HCT116 (cell line): ENCODE measurements around the gene LIN28A. TPM values are rescaled to one million over a fixed set of nuclear protein-coding genes. Genes with fewer than 3 reads are reported as not detected.
A peak's percentile ranks its signal among the peaks of the same experiment; 100 is the strongest.

Experiments
- ATAC-seq: fragments of 200-7000 bp; cut with Tn5 transposase; 2 replicates; pipeline ENCODE4 v1.9.1; 2020; ENCODE audit warnings: mild to moderate bottlenecking, moderate library complexity
- BruUV-seq: library from RNA; stranded (reverse); fragments of 400-500 nt; replicated peaks from 2 replicates; lab custom pipeline; 2021; lab: Mats Ljungman, UMichigan
- CTCF ChIA-PET: fragments of 300-600 bp; sonication (Branson Sonifier 250); formaldehyde crosslinking; loops from one replicate; lab custom pipeline; 2021; ENCODE audit warnings: antibody characterized with exemption; lab: Charles Lee
- POLR2A ChIA-PET: fragments of 300-600, 350-600 bp; sonication (Branson Sonifier 250); formaldehyde crosslinking; loops from one replicate; lab custom pipeline; 2021; ENCODE audit warnings: antibody characterized with exemption; lab: Charles Lee
- RAD21 ChIA-PET, 2 experiments: fragments of 300-600 bp; sonication (Branson Sonifier 250); formaldehyde crosslinking; loops; one replicate each; lab custom pipeline; 2023; ENCODE audit warnings: low total read pairs in 2 of 2; ENCODE audit not compliant: uncharacterized antibody in 2 of 2, unreplicated experiment in 2 of 2, low non-redundant PET in 1 of 2; lab: Charles Lee
- DNase-seq: peaks from one replicate; pipeline ENCODE4 v3.0.0-alpha.2; 2010; ENCODE audit warnings: low read depth, low spot score
- H2AFZ ChIP-seq: fragments of 200-600 bp; shearing (Covaris generic), sonication (generic); 2 replicates; pipeline ENCODE4 v1.6.1; 2017; ENCODE audit warnings: low read depth, mixed run types, mixed read lengths, antibody characterized with exemption, low read length; ENCODE audit not compliant: poor library complexity, severe bottlenecking
- H3K27ac ChIP-seq: 2 replicates; pipeline ENCODE4 v1.5.1; 2012; ENCODE audit warnings: low read depth, low read length
- H3K27me3 ChIP-seq: fragments of 200-600 bp; sonication (generic); 2 replicates; pipeline ENCODE4 v1.6.1; 2016; ENCODE audit warnings: mixed run types, low read length, mixed read lengths; ENCODE audit not compliant: insufficient read depth
- H3K36me3 ChIP-seq, 2 experiments: fragments of 200-500 bp in 1 of 2; fragments of 200-600 bp in 1 of 2; sonication (Bioruptor generic) in 1 of 2; sonication (generic) in 1 of 2; 2 replicates each; pipeline versions ENCODE4 v1.5.1 to v1.6.1; 2014 to 2016; ENCODE audit warnings: low read length in 2 of 2, inconsistent platforms in 1 of 2, mixed read lengths in 1 of 2, mixed run types in 1 of 2; ENCODE audit not compliant: insufficient read depth in 2 of 2, control insufficient read depth in 1 of 2
- H3K4me1 ChIP-seq, 2 experiments: fragments of 200-600 bp in 1 of 2; sonication (generic) in 1 of 2; 2 replicates each; pipeline versions ENCODE4 v1.5.1 to v1.6.1; 2012 to 2017; ENCODE audit warnings: low read length in 2 of 2, inconsistent platforms in 1 of 2, mild to moderate bottlenecking in 1 of 2, mixed read lengths in 1 of 2, mixed run types in 1 of 2, moderate library complexity in 1 of 2; ENCODE audit not compliant: insufficient read depth in 2 of 2, control insufficient read depth in 1 of 2
- H3K4me2 ChIP-seq: fragments of 200-600 bp; sonication (generic); 2 replicates; pipeline ENCODE4 v1.6.1; 2017; ENCODE audit warnings: mixed run types, low read length, mixed read lengths
- H3K4me3 ChIP-seq, 2 experiments: fragments of 200-600 bp in 1 of 2; sonication (generic) in 1 of 2; replicated peaks in 1 of 2; 2 replicates each; pipeline ENCODE4 v1.5.1; 2011 to 2016; ENCODE audit warnings: low read length in 2 of 2, control low read depth in 1 of 2, low read depth in 1 of 2, mild to moderate bottlenecking in 1 of 2, mixed read lengths in 1 of 2, mixed run types in 1 of 2
- H3K79me2 ChIP-seq: fragments of 200-600 bp; sonication (generic); 2 replicates; pipeline ENCODE4 v1.6.1; 2017; ENCODE audit warnings: mild to moderate bottlenecking, mixed run types, low read length, moderate library complexity, mixed read lengths; ENCODE audit not compliant: insufficient read depth
- H3K9ac ChIP-seq: fragments of 200-600 bp; sonication (generic); 2 replicates; pipeline ENCODE4 v1.6.1; 2016; ENCODE audit warnings: low read length, mixed read lengths
- H3K9me2 ChIP-seq: fragments of 200-600 bp; sonication (generic), shearing (Covaris generic); 2 replicates; pipeline ENCODE4 v1.6.1; 2017; ENCODE audit warnings: mixed run types, mild to moderate bottlenecking, moderate library complexity; ENCODE audit not compliant: insufficient read depth
- H3K9me3 ChIP-seq, 2 experiments: fragments of 200-500 bp in 1 of 2; fragments of 200-600 bp in 1 of 2; sonication (Bioruptor generic) in 1 of 2; sonication (generic) in 1 of 2; 2 replicates each; pipeline ENCODE4 v1.6.1; 2014 to 2017; ENCODE audit warnings: low read length in 2 of 2, mixed read lengths in 2 of 2, inconsistent platforms in 1 of 2, low read depth in 1 of 2, mild to moderate bottlenecking in 1 of 2, mixed run types in 1 of 2, moderate library complexity in 1 of 2; ENCODE audit not compliant: control insufficient read depth in 1 of 2, insufficient read depth in 1 of 2
- H4K20me1 ChIP-seq: fragments of 200-600 bp; sonication (generic), shearing (Covaris generic); 2 replicates; pipeline ENCODE4 v1.6.1; 2017; ENCODE audit warnings: mixed run types, mild to moderate bottlenecking, moderate library complexity; ENCODE audit not compliant: insufficient read depth
- EZH2 ChIP-seq: fragments of 200-600 bp; sonication (generic); IDR thresholded peaks from 2 replicates; pipeline ENCODE4 v1.6.1; 2017; ENCODE audit warnings: antibody characterized with exemption, mixed run types
- POLR2AphosphoS5 ChIP-seq: IDR thresholded peaks from 2 replicates; pipeline ENCODE4 v1.6.1; 2011; ENCODE audit warnings: mild to moderate bottlenecking, low read depth, low read length, moderate library complexity
- TCF7L2 ChIP-seq: IDR thresholded peaks from 2 replicates; pipeline ENCODE4 v1.7.0; 2011; ENCODE audit warnings: borderline replicate concordance, inconsistent platforms; ENCODE audit not compliant: insufficient read depth, insufficient read length; ENCODE audit errors: extremely low read depth
- intact Hi-C: fragments of 100-400 bp; cut with micrococcal nuclease; formaldehyde crosslinking; loops from 2 replicates; pipeline ENCODE4 v1.10.0; 2022
- total RNA-seq: library from RNA; stranded (reverse); gene quantifications from one replicate; pipeline ENCODE4 v1.2.1, GENCODE V29; 2021; ENCODE audit not compliant: unreplicated experiment
- TF ChIP-seq, protein P1 (sequence below): IDR thresholded peaks from 2 replicates; pipeline ENCODE4 v1.6.1; 2012; ENCODE audit warnings: low read depth
- TF ChIP-seq, protein P2 (sequence below), 3 experiments: fragments of 200-600 bp in 1 of 3; sonication (generic) in 1 of 3; IDR thresholded peaks in 2 of 3; conservative IDR thresholded peaks in 1 of 3; 2 replicates each; pipeline ENCODE4 v1.5.1; 2012 to 2017; ENCODE audit warnings: low read depth in 2 of 3, low read length in 2 of 3, antibody characterized with exemption in 1 of 3, borderline replicate concordance in 1 of 3, control low read depth in 1 of 3, mild to moderate bottlenecking in 1 of 3, mixed read lengths in 1 of 3, mixed run types in 1 of 3, moderate library complexity in 1 of 3; ENCODE audit not compliant: insufficient read depth in 1 of 3
- TF ChIP-seq, protein P3 (sequence below): IDR thresholded peaks from 2 replicates; pipeline ENCODE4 v1.6.1; 2011; ENCODE audit warnings: mild to moderate bottlenecking, low read length, moderate library complexity; ENCODE audit not compliant: insufficient replicate concordance; ENCODE audit errors: extremely low read depth

The LIN28A gene
- total RNA-seq, 1 experiment from 2014 or later: 1.4 TPM

DNA sequence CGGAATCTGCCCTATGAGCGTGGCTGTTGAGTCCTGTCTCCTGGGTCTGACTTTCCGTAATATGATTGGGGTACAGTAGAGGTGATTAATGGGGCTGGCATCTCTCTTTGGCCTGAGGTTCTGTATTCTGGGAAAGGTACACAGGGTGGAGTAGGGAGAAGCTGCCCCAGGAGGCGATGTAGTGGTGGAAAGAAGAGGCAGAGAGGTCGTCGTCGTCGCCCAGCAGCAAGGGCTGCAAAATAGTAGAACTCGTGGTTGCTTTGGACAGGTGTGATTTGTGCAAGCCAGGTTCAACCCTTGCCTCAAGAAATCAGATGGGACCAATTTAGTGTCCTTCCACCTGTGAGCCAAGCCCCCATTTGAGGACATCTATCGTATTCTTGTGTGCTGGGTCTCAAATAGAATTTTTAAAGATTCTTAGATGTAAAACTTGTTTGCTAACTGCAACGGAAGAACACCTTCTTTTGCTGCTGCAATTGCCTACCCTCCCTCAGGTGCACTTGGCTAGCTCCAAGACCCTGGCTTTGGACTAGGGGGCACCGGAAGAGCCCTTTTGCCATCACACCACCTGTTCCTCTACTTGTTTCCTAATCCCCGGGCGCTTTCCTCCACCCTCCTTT, 60.4 kb downstream of the LIN28A start:
- Histone ChIP-seq H3K27ac (peak overlapping the region; percentile 100; the same call in 1 of the 2 replicates), H3K9me2 (no peaks in the 10 kb centered on the region), H4K20me1 (peaks cover 20% of the 10 kb centered on the region; the same call in 1 of the 2 replicates), H3K4me2 (peak overlapping the region; percentile 99), H3K36me3 (peaks cover 14 to 36% of the 10 kb centered on the region in 2 experiments), H3K4me3 (peak overlapping the region; percentile 60 to 83; a peak in 3 of 4 replicates), H3K27me3 (no peaks in the 10 kb centered on the region), H2AFZ (no peak overlapping the region), H3K9ac (peak overlapping the region; percentile 99; the same call in 1 of the 2 replicates), H3K4me1 (peaks cover 13 to 39% of the 10 kb centered on the region in 2 experiments), H3K79me2 (peaks cover 22% of the 10 kb centered on the region), H3K9me3 (no peaks in the 10 kb centered on the region)
- TF ChIP-seq, protein P1, sequence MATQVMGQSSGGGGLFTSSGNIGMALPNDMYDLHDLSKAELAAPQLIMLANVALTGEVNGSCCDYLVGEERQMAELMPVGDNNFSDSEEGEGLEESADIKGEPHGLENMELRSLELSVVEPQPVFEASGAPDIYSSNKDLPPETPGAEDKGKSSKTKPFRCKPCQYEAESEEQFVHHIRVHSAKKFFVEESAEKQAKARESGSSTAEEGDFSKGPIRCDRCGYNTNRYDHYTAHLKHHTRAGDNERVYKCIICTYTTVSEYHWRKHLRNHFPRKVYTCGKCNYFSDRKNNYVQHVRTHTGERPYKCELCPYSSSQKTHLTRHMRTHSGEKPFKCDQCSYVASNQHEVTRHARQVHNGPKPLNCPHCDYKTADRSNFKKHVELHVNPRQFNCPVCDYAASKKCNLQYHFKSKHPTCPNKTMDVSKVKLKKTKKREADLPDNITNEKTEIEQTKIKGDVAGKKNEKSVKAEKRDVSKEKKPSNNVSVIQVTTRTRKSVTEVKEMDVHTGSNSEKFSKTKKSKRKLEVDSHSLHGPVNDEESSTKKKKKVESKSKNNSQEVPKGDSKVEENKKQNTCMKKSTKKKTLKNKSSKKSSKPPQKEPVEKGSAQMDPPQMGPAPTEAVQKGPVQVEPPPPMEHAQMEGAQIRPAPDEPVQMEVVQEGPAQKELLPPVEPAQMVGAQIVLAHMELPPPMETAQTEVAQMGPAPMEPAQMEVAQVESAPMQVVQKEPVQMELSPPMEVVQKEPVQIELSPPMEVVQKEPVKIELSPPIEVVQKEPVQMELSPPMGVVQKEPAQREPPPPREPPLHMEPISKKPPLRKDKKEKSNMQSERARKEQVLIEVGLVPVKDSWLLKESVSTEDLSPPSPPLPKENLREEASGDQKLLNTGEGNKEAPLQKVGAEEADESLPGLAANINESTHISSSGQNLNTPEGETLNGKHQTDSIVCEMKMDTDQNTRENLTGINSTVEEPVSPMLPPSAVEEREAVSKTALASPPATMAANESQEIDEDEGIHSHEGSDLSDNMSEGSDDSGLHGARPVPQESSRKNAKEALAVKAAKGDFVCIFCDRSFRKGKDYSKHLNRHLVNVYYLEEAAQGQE: no peak
- TF ChIP-seq, protein P2, sequence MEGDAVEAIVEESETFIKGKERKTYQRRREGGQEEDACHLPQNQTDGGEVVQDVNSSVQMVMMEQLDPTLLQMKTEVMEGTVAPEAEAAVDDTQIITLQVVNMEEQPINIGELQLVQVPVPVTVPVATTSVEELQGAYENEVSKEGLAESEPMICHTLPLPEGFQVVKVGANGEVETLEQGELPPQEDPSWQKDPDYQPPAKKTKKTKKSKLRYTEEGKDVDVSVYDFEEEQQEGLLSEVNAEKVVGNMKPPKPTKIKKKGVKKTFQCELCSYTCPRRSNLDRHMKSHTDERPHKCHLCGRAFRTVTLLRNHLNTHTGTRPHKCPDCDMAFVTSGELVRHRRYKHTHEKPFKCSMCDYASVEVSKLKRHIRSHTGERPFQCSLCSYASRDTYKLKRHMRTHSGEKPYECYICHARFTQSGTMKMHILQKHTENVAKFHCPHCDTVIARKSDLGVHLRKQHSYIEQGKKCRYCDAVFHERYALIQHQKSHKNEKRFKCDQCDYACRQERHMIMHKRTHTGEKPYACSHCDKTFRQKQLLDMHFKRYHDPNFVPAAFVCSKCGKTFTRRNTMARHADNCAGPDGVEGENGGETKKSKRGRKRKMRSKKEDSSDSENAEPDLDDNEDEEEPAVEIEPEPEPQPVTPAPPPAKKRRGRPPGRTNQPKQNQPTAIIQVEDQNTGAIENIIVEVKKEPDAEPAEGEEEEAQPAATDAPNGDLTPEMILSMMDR (IDR thresholded peaks at IDR 0.05 in 2 of 3, conservative IDR thresholded peaks at IDR 0.05 in 1 of 3; ENCODE audit: borderline replicate concordance in 1 of 3, insufficient read depth in 1 of 3, low read depth in 2 of 3, low read length in 2 of 3): no peak
- TF ChIP-seq, protein P3, sequence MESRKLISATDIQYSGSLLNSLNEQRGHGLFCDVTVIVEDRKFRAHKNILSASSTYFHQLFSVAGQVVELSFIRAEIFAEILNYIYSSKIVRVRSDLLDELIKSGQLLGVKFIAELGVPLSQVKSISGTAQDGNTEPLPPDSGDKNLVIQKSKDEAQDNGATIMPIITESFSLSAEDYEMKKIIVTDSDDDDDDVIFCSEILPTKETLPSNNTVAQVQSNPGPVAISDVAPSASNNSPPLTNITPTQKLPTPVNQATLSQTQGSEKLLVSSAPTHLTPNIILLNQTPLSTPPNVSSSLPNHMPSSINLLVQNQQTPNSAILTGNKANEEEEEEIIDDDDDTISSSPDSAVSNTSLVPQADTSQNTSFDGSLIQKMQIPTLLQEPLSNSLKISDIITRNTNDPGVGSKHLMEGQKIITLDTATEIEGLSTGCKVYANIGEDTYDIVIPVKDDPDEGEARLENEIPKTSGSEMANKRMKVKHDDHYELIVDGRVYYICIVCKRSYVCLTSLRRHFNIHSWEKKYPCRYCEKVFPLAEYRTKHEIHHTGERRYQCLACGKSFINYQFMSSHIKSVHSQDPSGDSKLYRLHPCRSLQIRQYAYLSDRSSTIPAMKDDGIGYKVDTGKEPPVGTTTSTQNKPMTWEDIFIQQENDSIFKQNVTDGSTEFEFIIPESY: no peak
- TF ChIP-seq POLR2AphosphoS5: peak; percentile 20; the same call in 1 of the 2 replicates
- TF ChIP-seq TCF7L2: no peak
- no peak for TF ChIP-seq EZH2
- ATAC-seq: no peak
- BruUV-seq: no TSS peak
- intact Hi-C loops: no loop called here
- ChIA-PET RAD21 (interaction anchor here in 1 of 2 experiments (0.7 kb wide), 1 partner anchor 36 kb away, joined by 3 read pairs; no protein-coding TSS in a partner anchor), POLR2A (interaction anchor here (0.7 to 1.1 kb wide), 2 partner anchors 13 to 38 kb away, joined by 3 to 4 read pairs; no protein-coding TSS in a partner anchor), CTCF (interaction anchor here (1.0 to 2.0 kb wide), 6 partner anchors 11 to 318 kb away, joined by 3 to 9 read pairs (median 4); no protein-coding TSS in a partner anchor)
- no peak for DNase-seq
